ENCODE data around the gene AKAP13. TPM values are rescaled to one million over a fixed set of nuclear protein-coding genes. Genes with fewer than 3 reads are reported as not detected.

The AKAP13 gene
- total RNA-seq, 1 donor: 346 TPM

DNA sequence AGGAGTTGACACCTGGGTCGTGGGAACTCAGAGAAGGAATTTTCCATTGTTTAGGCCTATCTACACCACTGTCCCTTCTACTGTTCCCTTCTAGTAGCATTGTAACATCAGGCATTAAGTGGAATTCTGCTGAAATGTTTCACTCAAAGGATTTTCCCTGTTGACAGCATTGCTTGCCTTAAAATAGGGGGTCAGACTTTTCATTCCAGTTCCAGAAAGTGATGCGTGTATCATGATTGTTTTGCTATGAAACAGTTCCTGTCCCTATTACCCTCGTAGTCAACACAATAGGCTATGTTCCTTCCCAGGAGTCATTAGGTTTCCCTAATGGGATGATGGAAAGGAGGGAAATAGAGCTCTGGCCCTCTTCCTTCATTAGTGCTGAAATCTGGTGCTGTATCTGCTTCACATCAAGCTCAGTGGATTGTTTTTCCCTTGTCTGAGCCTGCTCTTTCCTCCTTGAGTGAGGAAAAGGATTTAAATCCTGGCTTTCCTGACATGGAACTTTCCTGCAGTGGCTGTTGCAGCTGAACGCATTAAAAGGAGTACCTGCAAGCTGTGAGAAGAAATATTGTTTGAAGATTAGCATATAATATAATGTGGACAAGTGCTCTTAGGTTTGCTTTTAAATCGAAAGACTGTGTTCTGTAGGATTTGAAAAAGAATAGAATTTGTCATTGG, 218.5 kb downstream of the AKAP13 start:
- H3K9me3 ChIP-seq (ENCODE audit: low read depth, low read length): no peaks in the 10 kb centered on the region
- H3K27me3 ChIP-seq (ENCODE audit: insufficient read depth, low read length): no peaks in the 10 kb centered on the region
- H3K4me1 ChIP-seq (ENCODE audit: insufficient read depth, low read length): peaks cover 9% of the 10 kb centered on the region
- H3K4me3 ChIP-seq (ENCODE audit: low read length): no peak overlapping the region

DNA sequence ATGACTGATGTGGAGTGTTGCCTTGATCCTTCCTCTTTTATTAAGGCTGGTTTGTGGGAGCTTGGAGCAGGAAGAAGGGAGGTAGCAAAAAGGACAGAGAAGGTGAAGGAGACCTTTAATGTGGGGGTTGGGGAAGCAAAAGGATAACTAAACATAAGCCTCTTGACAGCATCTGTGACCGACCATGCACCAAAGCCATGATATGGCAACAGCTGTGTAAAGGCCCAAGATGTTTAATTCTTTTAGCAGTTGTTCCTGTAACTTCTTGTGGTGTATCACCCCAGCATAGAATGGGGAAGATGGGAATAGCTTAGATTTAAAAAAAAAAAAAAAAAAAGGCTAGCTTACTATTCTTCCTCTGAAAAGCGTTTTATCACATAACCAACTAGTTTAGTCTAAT, 219.6 kb downstream of the AKAP13 start:
- no peaks in the 10 kb centered on the region for H3K9me3 ChIP-seq (ENCODE audit: low read depth, low read length)
- H3K4me1 ChIP-seq (ENCODE audit: insufficient read depth, low read length): peaks cover 9% of the 10 kb centered on the region
- no peak overlapping the region for H3K4me3 ChIP-seq (ENCODE audit: low read length)
- no peaks in the 10 kb centered on the region for H3K27me3 ChIP-seq (ENCODE audit: insufficient read depth, low read length)

DNA sequence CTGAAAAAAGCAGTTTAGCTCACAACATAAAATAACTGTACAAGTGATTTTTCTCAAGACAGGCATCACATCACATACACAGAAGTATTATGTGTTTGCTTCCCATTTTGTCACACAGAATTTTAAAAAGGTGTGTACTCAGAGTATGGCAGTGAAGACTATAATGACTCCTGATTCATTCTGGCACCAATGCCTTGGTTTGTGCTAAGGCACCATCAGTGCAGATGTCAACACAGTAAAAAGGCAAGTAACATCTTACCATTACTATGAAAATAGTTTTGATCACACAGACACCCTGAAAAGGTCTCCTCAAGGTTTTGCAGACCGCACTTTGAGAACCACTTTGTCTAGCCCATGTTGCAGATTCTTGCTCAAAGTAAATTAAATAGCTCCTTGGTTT, 222.8 kb downstream of the AKAP13 start:
- no peak overlapping the region for H3K4me3 ChIP-seq (ENCODE audit: low read length)
- no peaks in the 10 kb centered on the region for H3K27me3 ChIP-seq (ENCODE audit: insufficient read depth, low read length)
- H3K4me1 ChIP-seq (ENCODE audit: insufficient read depth, low read length): peaks cover 4% of the 10 kb centered on the region
- H3K9me3 ChIP-seq (ENCODE audit: low read depth, low read length): no peaks in the 10 kb centered on the region

DNA sequence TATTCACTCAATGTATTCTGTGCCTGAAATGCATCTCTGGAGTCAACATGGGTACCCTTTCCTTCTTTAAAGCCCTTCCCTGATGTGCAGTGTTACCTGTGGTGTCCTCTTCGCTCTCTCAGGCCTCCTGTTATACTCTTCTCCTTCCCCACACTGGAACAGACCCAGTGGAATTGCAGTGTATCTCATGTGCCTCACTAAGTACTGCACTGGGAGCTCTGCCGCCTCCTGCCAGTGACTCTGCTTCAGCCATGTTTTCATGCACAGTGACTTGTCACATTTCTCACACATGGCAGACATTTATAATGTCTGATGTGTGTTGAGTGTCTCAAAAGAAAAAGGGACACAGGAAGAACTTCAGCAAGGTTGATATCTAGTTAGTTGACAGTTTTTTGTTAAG, 223.3 kb downstream of the AKAP13 start:
- H3K27me3 ChIP-seq (ENCODE audit: insufficient read depth, low read length): no peaks in the 10 kb centered on the region
- H3K4me3 ChIP-seq (ENCODE audit: low read length): no peak overlapping the region
- no peaks in the 10 kb centered on the region for H3K9me3 ChIP-seq (ENCODE audit: low read depth, low read length)
- peaks cover 4% of the 10 kb centered on the region for H3K4me1 ChIP-seq (ENCODE audit: insufficient read depth, low read length)

DNA sequence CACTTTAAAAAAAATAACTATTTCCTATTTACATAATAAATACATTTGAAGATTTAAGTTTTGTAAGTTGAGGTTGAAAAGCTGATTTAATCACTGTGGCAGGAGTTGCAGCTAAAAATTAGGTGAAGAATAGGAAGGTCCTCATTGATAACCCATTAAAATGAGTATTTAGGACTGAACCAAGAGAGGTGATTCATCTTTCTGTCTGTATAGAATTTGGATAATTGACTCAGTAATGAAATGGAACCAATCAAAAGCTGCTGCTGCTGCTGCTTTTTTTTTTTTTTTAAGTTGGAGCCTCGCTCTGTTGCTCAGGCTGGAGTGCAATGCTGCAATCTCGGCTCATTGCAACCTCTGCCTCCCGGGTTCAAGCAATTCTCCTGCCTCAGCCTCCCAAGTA, 223.8 kb downstream of the AKAP13 start:
- Histone ChIP-seq H3K4me1 (ENCODE audit: insufficient read depth, low read length) (peaks cover 4% of the 10 kb centered on the region), H3K9me3 (ENCODE audit: low read depth, low read length) (no peaks in the 10 kb centered on the region), H3K4me3 (ENCODE audit: low read length) (no peak overlapping the region), H3K27me3 (ENCODE audit: insufficient read depth, low read length) (no peaks in the 10 kb centered on the region)

DNA sequence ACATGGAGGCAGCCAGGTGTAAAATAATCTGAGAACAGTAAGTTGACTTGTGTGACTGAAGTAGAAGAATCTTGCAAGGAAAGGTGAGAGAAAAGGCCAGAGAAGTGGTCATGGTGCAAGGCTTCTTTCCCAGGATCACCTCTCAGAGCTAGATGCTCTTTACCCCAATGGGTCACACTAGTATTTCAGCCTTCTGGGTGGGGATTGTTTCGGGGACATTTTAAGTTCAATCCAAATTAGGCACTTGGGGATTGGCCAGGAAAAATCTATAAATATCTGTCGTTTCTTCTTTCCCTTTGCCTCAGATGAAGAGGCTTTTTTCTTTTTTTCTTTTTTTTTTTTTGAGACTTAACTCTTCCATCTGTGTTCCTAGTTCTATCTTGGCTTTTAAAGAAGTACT, 226.3 kb downstream of the AKAP13 start:
- Histone ChIP-seq H3K4me1 (ENCODE audit: insufficient read depth, low read length) (peaks cover 4% of the 10 kb centered on the region), H3K9me3 (ENCODE audit: low read depth, low read length) (no peaks in the 10 kb centered on the region), H3K27me3 (ENCODE audit: insufficient read depth, low read length) (no peaks in the 10 kb centered on the region), H3K4me3 (ENCODE audit: low read length) (no peak overlapping the region)

DNA sequence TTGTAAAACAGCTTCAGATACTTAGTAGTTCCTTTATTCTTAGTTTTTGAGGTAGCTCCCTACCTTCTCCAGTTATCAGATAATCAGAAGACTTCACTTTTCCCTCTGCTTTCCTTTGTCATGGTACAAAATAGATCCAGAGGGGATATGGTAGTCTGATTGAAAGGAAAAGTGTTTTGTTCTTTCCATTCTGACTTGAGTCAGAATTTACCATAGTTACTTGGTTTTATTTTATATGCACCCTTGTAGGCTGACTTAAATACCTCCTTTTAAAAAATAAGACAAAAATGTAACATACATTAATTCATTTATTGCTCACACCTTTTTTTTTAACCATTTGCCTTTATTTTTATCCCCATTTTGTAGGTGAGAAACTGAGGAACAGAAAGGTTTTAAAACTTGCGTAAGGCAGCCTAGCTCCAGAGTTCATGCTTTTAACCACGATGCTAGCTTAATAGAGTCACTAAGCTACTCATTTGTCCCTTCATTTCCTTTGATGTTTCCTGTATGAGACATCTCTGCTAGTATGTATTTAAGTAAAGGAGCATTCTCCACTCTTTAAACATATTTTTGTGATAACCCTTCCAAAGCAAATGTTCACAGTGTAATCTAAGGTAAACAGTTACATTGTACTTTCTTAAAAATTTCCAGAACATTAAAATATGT, 226.9 kb downstream of the AKAP13 start:
- H3K4me3 ChIP-seq (ENCODE audit: low read length): no peak overlapping the region
- H3K9me3 ChIP-seq (ENCODE audit: low read depth, low read length): no peaks in the 10 kb centered on the region
- H3K4me1 ChIP-seq (ENCODE audit: insufficient read depth, low read length): peaks cover 4% of the 10 kb centered on the region
- H3K27me3 ChIP-seq (ENCODE audit: insufficient read depth, low read length): no peaks in the 10 kb centered on the region

DNA sequence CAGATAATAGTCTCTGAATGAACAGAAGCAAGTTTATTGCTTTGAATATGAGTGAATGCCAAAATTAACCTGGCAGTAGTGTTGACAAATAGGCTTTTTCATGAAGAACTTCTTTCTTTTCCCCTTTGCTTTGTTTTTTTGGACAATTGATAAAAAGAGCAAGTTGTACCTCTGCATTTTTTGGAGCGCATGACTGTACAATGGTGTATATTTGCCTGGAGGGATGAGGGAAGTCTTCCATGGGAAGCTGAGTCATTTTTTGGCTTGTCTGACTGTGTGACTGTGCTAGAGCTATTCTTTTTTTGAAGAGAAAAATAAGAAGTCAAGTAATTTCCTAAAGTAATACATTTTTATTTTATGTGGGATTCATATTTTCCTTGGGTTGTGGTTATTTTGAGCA, 227.4 kb downstream of the AKAP13 start:
- Histone ChIP-seq H3K27me3 (ENCODE audit: insufficient read depth, low read length) (no peaks in the 10 kb centered on the region), H3K4me3 (ENCODE audit: low read length) (no peak overlapping the region), H3K9me3 (ENCODE audit: low read depth, low read length) (no peaks in the 10 kb centered on the region), H3K4me1 (ENCODE audit: insufficient read depth, low read length) (peaks cover 4% of the 10 kb centered on the region)

DNA sequence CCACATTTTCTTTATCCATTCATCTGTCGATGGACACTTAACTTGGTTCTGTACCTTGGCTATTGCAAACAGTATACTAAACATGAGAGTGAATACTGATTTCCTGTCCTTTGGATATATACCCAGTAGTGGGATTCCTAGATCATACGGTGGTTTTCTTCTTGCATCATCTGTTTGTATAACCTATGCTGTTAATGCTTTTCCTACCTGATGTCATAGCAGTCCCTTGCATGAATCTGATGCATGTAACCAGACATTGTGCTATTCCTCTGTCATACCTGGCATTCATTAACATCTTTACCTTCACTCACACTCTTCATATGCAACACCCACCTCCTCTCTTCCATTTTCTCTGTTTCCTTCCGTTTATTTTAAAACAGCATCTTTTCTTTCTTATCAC, 229.1 kb downstream of the AKAP13 start:
- no peaks in the 10 kb centered on the region for H3K27me3 ChIP-seq (ENCODE audit: insufficient read depth, low read length)
- no peaks in the 10 kb centered on the region for H3K9me3 ChIP-seq (ENCODE audit: low read depth, low read length)
- H3K4me1 ChIP-seq (ENCODE audit: insufficient read depth, low read length): peaks cover 4% of the 10 kb centered on the region
- H3K4me3 ChIP-seq (ENCODE audit: low read length): no peak overlapping the region

DNA sequence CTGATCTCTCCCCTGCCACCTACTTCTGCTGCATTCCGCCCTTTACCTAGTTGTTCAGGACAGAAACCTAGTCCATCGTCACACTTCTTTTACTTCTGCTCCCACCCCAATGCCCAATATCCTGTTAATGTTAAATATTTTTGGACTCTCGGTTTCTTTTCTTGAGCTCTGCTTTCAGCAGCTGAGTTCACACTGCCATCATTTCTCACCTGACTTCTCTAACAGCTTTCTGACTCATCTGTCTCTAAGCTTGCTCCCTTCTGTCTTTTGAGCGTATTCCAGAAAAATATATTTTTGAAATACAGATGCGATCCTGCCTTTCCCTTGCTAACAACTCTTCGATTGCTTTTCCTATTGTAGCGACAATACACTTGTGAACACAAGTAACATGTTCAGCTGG, 231.0 kb downstream of the AKAP13 start:
- H3K27me3 ChIP-seq (ENCODE audit: insufficient read depth, low read length): no peaks in the 10 kb centered on the region
- no peaks in the 10 kb centered on the region for H3K9me3 ChIP-seq (ENCODE audit: low read depth, low read length)
- peaks cover 11% of the 10 kb centered on the region for H3K4me1 ChIP-seq (ENCODE audit: insufficient read depth, low read length)
- H3K4me3 ChIP-seq (ENCODE audit: low read length): no peak overlapping the region

DNA sequence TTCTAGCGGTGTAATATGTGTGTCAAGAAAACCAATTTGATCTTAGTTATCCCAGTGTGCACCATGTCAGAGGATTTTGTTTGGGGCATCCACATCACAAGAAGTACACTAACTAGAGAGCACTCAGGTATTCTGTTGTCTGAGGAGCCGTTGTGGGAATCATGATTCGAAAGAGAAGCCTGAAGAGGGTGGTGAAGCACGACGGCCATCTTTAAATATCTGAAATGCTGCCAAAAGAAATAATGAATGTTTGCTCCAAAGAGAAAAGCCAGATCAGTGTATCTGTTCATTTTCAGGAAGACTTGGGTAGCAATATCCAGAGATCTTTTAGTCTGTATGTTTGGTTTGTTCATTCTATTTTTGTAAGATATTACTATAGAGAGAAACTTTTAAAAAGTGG, 233.7 kb downstream of the AKAP13 start:
- Histone ChIP-seq H3K27me3 (ENCODE audit: insufficient read depth, low read length) (no peaks in the 10 kb centered on the region), H3K4me3 (ENCODE audit: low read length) (no peak overlapping the region), H3K4me1 (ENCODE audit: insufficient read depth, low read length) (peaks cover 24% of the 10 kb centered on the region), H3K9me3 (ENCODE audit: low read depth, low read length) (no peaks in the 10 kb centered on the region)

DNA sequence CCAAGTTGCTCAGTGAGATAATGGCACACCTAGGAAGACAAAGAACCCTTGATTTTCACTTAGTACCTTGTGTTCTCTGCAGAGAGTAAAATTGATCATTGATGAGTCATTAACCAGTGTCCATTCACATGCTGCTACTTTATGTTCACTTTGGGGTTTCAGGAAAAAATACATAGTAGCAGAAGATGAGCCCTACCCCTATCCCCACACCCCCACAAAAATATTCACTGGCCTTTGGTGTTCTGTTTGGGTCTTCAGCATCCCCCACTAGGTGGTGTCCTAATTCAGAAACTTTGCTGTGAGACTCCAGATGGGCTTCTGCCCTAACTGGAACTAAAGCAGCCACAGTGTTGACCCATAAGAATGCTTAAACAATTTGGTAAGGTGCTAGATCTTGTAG, 235.5 kb downstream of the AKAP13 start:
- Histone ChIP-seq H3K4me3 (ENCODE audit: low read length) (no peak overlapping the region), H3K4me1 (ENCODE audit: insufficient read depth, low read length) (peaks cover 42% of the 10 kb centered on the region), H3K9me3 (ENCODE audit: low read depth, low read length) (no peaks in the 10 kb centered on the region)

DNA sequence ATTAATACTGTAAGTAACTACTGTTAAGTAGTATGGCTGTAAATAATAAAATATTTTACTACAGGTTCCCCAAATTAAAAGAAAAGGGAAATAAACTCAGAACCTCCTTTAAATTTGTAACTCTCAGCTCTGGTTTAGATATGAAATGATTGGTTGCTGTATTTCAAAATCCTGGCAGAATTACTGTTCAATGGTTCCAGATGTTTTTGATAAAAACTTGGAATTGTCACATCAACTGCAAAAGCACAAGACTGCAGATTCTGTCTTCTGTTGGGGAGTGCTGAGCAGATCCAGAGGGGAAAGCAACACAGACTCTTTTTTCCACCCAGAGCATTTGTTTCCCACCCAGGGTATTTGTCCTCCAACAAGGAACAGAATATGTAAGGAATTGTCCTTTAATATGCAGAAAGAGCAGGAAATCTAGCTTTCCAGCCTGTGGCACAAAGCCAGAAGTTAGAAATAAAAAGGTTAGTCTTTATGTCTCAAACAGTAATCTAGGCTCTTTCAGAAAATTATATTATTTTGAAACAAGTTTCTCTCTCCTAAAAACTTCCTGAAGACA, 236.2 kb downstream of the AKAP13 start:
- H3K27me3 ChIP-seq (ENCODE audit: insufficient read depth, low read length): no peaks in the 10 kb centered on the region

More for the DNA sequence above, 235.5 kb downstream of the AKAP13 start:
- no peaks in the 10 kb centered on the region for H3K27me3 ChIP-seq (ENCODE audit: insufficient read depth, low read length)

DNA sequence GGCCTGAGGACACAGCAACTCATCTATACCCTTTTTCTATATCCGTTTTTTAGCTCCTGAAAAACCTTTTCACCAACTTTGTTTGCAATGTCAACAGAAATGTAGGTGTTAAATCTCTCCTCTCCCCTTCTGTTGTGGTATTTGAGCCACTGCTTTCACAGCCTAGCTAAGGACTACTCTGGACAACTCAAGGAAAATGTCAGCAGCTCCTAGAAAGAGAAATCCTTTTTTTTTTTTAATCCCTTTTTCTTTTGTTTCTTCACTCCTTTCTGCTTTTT, 237.8 kb downstream of the AKAP13 start:
- Histone ChIP-seq H3K4me3 (ENCODE audit: low read length) (no peak overlapping the region), H3K4me1 (ENCODE audit: insufficient read depth, low read length) (peaks cover 59% of the 10 kb centered on the region), H3K9me3 (ENCODE audit: low read depth, low read length) (no peaks in the 10 kb centered on the region), H3K27me3 (ENCODE audit: insufficient read depth, low read length) (no peaks in the 10 kb centered on the region)

More for the DNA sequence above, 236.2 kb downstream of the AKAP13 start:
- Histone ChIP-seq H3K4me1 (ENCODE audit: insufficient read depth, low read length) (peaks cover 49% of the 10 kb centered on the region), H3K4me3 (ENCODE audit: low read length) (no peak overlapping the region), H3K9me3 (ENCODE audit: low read depth, low read length) (no peaks in the 10 kb centered on the region)

DNA sequence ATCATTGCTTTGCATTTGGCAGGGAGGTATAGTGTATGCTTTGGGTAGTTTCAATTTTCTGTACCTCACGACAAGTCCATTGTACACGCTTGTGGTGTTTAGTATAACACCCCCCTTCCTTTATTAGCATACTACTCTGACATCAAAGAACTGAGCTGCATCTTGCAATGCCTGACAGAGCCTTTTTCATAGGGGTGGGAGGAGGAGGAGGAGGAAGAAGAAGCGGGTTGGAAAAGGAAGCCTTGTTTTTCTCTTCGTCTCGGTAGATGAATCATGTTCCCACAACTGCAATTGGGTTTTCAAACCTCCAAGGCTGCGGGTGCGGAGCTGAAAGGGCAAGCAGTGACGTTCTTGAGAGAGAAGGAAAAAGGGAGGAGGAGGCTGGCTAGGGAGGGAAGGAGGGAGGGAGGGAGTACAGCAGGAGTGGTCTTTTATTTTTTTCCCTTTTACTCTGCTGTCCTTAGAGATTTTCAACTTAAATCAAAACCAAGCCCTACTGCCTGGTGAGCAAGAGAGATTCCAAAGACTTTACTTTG, 238.6 kb downstream of the AKAP13 start:
- Histone ChIP-seq H3K27me3 (ENCODE audit: insufficient read depth, low read length) (no peaks in the 10 kb centered on the region), H3K4me3 (ENCODE audit: low read length) (peak overlapping the region; percentile 14), H3K9me3 (ENCODE audit: low read depth, low read length) (no peaks in the 10 kb centered on the region), H3K4me1 (ENCODE audit: insufficient read depth, low read length) (peaks cover 67% of the 10 kb centered on the region)
